CMK (cell line): ENCODE data around the gene NDUFS2.

Experiments
- DNase-seq: peaks from one replicate; pipeline ENCODE4 v3.0.0-alpha.2; 2010; ENCODE audit warnings: low read depth

The NDUFS2 gene

GRCh38 chr1:161201836-161202712 is at the start of gene NDUFS2:
Gene NDUFS2, plus strand, starts transcription at chr1:161202367. Its CDS starts 19 bp downstream, at chr1:161202386.
- peak; percentile 97 for DNase-seq

- DNase-seq = no peak
Observed at GRCh38 chr1:161153176-161153575, 49.0 kb upstream of the NDUFS2 start.

- peak; percentile 62 for DNase-seq
Observed at GRCh38 chr1:161153682-161154337, 48.4 kb upstream of the NDUFS2 start, which contains the start of gene UFC1. Gene UFC1, plus strand, starts transcription at chr1:161153978. Its CDS starts 20 bp downstream, at chr1:161153998.

GRCh38 chr1:161157867-161158266 is 44.3 kb upstream of the NDUFS2 start:
- DNase-seq = no peak

- no peak for DNase-seq
Observed at GRCh38 chr1:161158316-161159010, 43.7 kb upstream of the NDUFS2 start.

GRCh38 chr1:161159087-161159912 is 42.9 kb upstream of the NDUFS2 start, which contains the start of gene USP21:
Gene USP21, plus strand, starts transcription at chr1:161159500. Its CDS starts 1,141 bp downstream, at chr1:161160641.
- DNase-seq = peak; percentile 71

GRCh38 chr1:161159913-161160243 is 42.3 kb upstream of the NDUFS2 start:
- DNase-seq = no peak

- DNase-seq = no peak
Observed at GRCh38 chr1:161160671-161161145, 41.5 kb upstream of the NDUFS2 start.

GRCh38 chr1:161161652-161162051 is 40.5 kb upstream of the NDUFS2 start:
- no peak for DNase-seq

- DNase-seq = peak; percentile 56
Observed at GRCh38 chr1:161162052-161162451, 40.1 kb upstream of the NDUFS2 start.

- DNase-seq = no peak
Observed at GRCh38 chr1:161162806-161163205, 39.4 kb upstream of the NDUFS2 start.

GRCh38 chr1:161163793-161164192 is 38.4 kb upstream of the NDUFS2 start:
- DNase-seq = no peak

- DNase-seq = no peak
Observed at GRCh38 chr1:161164901-161165610, 37.1 kb upstream of the NDUFS2 start.

- DNase-seq = peak; percentile 96
Observed at GRCh38 chr1:161165742-161166668, 36.2 kb upstream of the NDUFS2 start, which contains the start of gene PPOX. Gene PPOX, plus strand, starts transcription at chr1:161166426. Its CDS starts 422 bp downstream, at chr1:161166848.

GRCh38 chr1:161166669-161167548 is 35.3 kb upstream of the NDUFS2 start:
- no peak for DNase-seq

- no peak for DNase-seq
Observed at GRCh38 chr1:161168906-161169305, 33.3 kb upstream of the NDUFS2 start.

- DNase-seq = no peak
Observed at GRCh38 chr1:161171191-161171590, 31.0 kb upstream of the NDUFS2 start.

- no peak for DNase-seq
Observed at GRCh38 chr1:161171696-161172095, 30.5 kb upstream of the NDUFS2 start.

GRCh38 chr1:161172349-161172748 is 29.8 kb upstream of the NDUFS2 start:
- no peak for DNase-seq
